HG03342 (cell line): ENCODE data around the gene GNAZ.
"Not testable (repeated sequence)": the region's sequence is repeated elsewhere in the genome, so short reads cannot be mapped to it uniquely, and the experiment has no call there.

Experiments
- ATAC-seq: cut with Tn5 transposase; IDR thresholded peaks from one replicate; pipeline ENCODE4 v1.9.1; 2021; ENCODE audit warnings: mild to moderate bottlenecking, moderate library complexity; ENCODE audit not compliant: unreplicated experiment

Gene GNAZ

GRCh38 chr22:23070418-23071229 is at the start of gene GNAZ:
GNAZ (plus strand) TSS chr22:23070519; CDS start chr22:23095696, 25,177 bp downstream.
- ATAC-seq, result peak; percentile 21

- ATAC-seq, result no peak
Observed at GRCh38 chr22:23020659-23021293, 49.5 kb upstream of the GNAZ start.

GRCh38 chr22:23021660-23022353 is 48.5 kb upstream of the GNAZ start:
- ATAC-seq, result not testable (repeated sequence)

GRCh38 chr22:23023294-23023693 is 47.0 kb upstream of the GNAZ start:
- ATAC-seq, result no peak

GRCh38 chr22:23026777-23027176 is 43.5 kb upstream of the GNAZ start:
- no peak for ATAC-seq

GRCh38 chr22:23027849-23028248 is 42.5 kb upstream of the GNAZ start:
- not testable (repeated sequence) for ATAC-seq

- no peak for ATAC-seq
Observed at GRCh38 chr22:23029521-23030228, 40.6 kb upstream of the GNAZ start.

- ATAC-seq, result no peak
Observed at GRCh38 chr22:23031381-23031780, 38.9 kb upstream of the GNAZ start.

GRCh38 chr22:23031786-23032185 is 38.5 kb upstream of the GNAZ start:
- ATAC-seq, result no peak

GRCh38 chr22:23032658-23033057 is 37.7 kb upstream of the GNAZ start:
- no peak for ATAC-seq

- no peak for ATAC-seq
Observed at GRCh38 chr22:23033116-23033905, 37.0 kb upstream of the GNAZ start.

- ATAC-seq, result no peak
Observed at GRCh38 chr22:23034621-23035556, 35.4 kb upstream of the GNAZ start.

GRCh38 chr22:23035557-23036277 is 34.6 kb upstream of the GNAZ start:
- ATAC-seq, result no peak

- ATAC-seq, result no peak
Observed at GRCh38 chr22:23036684-23037428, 33.5 kb upstream of the GNAZ start.

GRCh38 chr22:23037429-23038333 is 32.6 kb upstream of the GNAZ start:
- ATAC-seq, result no peak

GRCh38 chr22:23038334-23038642 is 32.0 kb upstream of the GNAZ start:
- ATAC-seq, result no peak

- no peak for ATAC-seq
Observed at GRCh38 chr22:23038902-23039301, 31.4 kb upstream of the GNAZ start.
